GM12878 (cell line): ENCODE measurements around the gene RAB12.

Experiments
- BCL3 ChIP-seq: IDR thresholded peaks from 2 replicates; pipeline ENCODE4 v1.6.1; 2011; ENCODE audit warnings: borderline replicate concordance, low read depth, mild to moderate bottlenecking, moderate library complexity, low read length; ENCODE audit not compliant: insufficient read depth, poor library complexity, severe bottlenecking
- CEBPB ChIP-seq, 2 experiments: fragments of 150-350 bp in 1 of 2; IDR thresholded peaks; 2 replicates each; pipeline ENCODE4 v1.6.1; 2012 to 2014; ENCODE audit warnings: low read depth in 2 of 2, low read length in 2 of 2, borderline replicate concordance in 1 of 2, inconsistent platforms in 1 of 2
- ELK1 ChIP-seq: IDR thresholded peaks from 2 replicates; pipeline ENCODE4 v1.6.1; 2012; ENCODE audit warnings: low read depth, low read length, improper control_type of control experiment
- EP300 ChIP-seq, 2 experiments: fragments of 150-350 bp in 1 of 2; IDR thresholded peaks; 2 replicates each; pipeline ENCODE4 v1.6.1; 2011 to 2012; ENCODE audit warnings: low read depth in 2 of 2, low read length in 2 of 2, borderline replicate concordance in 1 of 2, improper control_type of control experiment in 1 of 2, inconsistent platforms in 1 of 2; ENCODE audit not compliant: control insufficient read depth in 1 of 2
- EZH2 ChIP-seq: IDR thresholded peaks from 2 replicates; pipeline ENCODE4 v1.6.1; 2012; ENCODE audit warnings: low read depth, mild to moderate bottlenecking, control low read depth, inconsistent platforms, low read length, borderline replicate concordance; ENCODE audit not compliant: control insufficient read depth
- KDM1A ChIP-seq: fragments of 200-600 bp; sonication (generic); IDR thresholded peaks from 2 replicates; pipeline ENCODE4 v1.6.1; 2016; ENCODE audit warnings: borderline replicate concordance
- MTA3 ChIP-seq: IDR thresholded peaks from 2 replicates; pipeline ENCODE4 v1.6.1; 2012; ENCODE audit warnings: low read length, inconsistent platforms, borderline replicate concordance
- POLR2A ChIP-seq: IDR thresholded peaks from 2 replicates; pipeline ENCODE4 v1.6.1; 2011; ENCODE audit warnings: low read depth, mild to moderate bottlenecking, low read length
- RFX5 ChIP-seq: IDR thresholded peaks from 2 replicates; pipeline ENCODE4 v1.6.1; 2011; ENCODE audit warnings: low read depth, low read length, improper control_type of control experiment
- SP1 ChIP-seq: IDR thresholded peaks from one replicate; pipeline ENCODE4 v1.6.1; 2011; ENCODE audit warnings: low read depth, low read length
- SRF ChIP-seq, 2 experiments: IDR thresholded peaks; 2 replicates each; pipeline ENCODE4 v1.6.1; 2011; ENCODE audit warnings: low read depth in 2 of 2, low read length in 2 of 2, mild to moderate bottlenecking in 1 of 2, moderate library complexity in 1 of 2
- STAT3 ChIP-seq: IDR thresholded peaks from 2 replicates; pipeline ENCODE4 v1.6.1; 2011; ENCODE audit warnings: low read depth, low read length, improper control_type of control experiment
- SUZ12 ChIP-seq: fragments of 200-600 bp; sonication (generic); IDR thresholded peaks from one replicate; pipeline ENCODE4 v1.6.1; 2018; ENCODE audit warnings: antibody characterized with exemption, mild to moderate bottlenecking; ENCODE audit not compliant: unreplicated experiment
- TAF1 ChIP-seq: IDR thresholded peaks from 2 replicates; pipeline ENCODE4 v1.6.1; 2011; ENCODE audit warnings: mild to moderate bottlenecking, low read depth, low read length, borderline replicate concordance

GRCh38 chr18:8667846-8668245 lies 58.6 kb downstream of the RAB12 start:
- TF ChIP-seq ELK1: no peak
- TF ChIP-seq POLR2A: no peak
- TF ChIP-seq SUZ12: no peak
- no peak for TF ChIP-seq EZH2
- TF ChIP-seq BCL3: no peak
- TF ChIP-seq EP300 (IDR thresholded peaks at IDR 0.05; ENCODE audit: borderline replicate concordance in 1 of 2, control insufficient read depth in 1 of 2, low read depth in 2 of 2, low read length in 2 of 2): no peak
- TF ChIP-seq TAF1: no peak
- TF ChIP-seq MTA3: no peak
- no peak for TF ChIP-seq CEBPB (IDR thresholded peaks at IDR 0.05; ENCODE audit: borderline replicate concordance in 1 of 2, low read depth in 2 of 2, low read length in 2 of 2)
- TF ChIP-seq SP1: no peak
- TF ChIP-seq SRF (IDR thresholded peaks at IDR 0.05; ENCODE audit: low read depth in 2 of 2, low read length in 2 of 2): no peak
- no peak for TF ChIP-seq KDM1A
- TF ChIP-seq RFX5: no peak
- no peak for TF ChIP-seq STAT3
